Neural cell (in vitro differentiated cells): ENCODE data around the gene BMP2K. TPM values are rescaled to one million over a fixed set of nuclear protein-coding genes. Genes with fewer than 3 reads are reported as not detected.
A peak's percentile ranks its signal among the peaks of the same experiment; 100 is the strongest.

Experiments
- H2AFZ ChIP-seq: fragments of 200-600, 300-800 bp; sonication (generic), shearing (Covaris generic); 2 replicates; pipeline ENCODE4 v1.6.0; 2014; ENCODE audit warnings: low read depth, mild to moderate bottlenecking, antibody characterized with exemption, low read length, moderate library complexity
- H3F3A ChIP-seq: fragments of 200-600 bp; shearing (Covaris generic); 2 replicates; pipeline ENCODE4 v1.6.1; 2016; ENCODE audit warnings: mild to moderate bottlenecking, moderate library complexity, mixed read lengths, antibody characterized with exemption, low read length; ENCODE audit not compliant: insufficient read depth, poor library complexity, severe bottlenecking
- H3K27ac ChIP-seq: fragments of 200-600, 300-800 bp; sonication (generic), shearing (Covaris generic); 2 replicates; pipeline ENCODE4 v1.5.1; 2014; ENCODE audit warnings: mild to moderate bottlenecking, low read length, moderate library complexity
- H3K27me3 ChIP-seq: fragments of 300-800, 200-600 bp; sonication (generic), shearing (Covaris generic); 2 replicates; pipeline ENCODE4 v1.6.0; 2014; ENCODE audit warnings: mild to moderate bottlenecking, low read depth, low read length, moderate library complexity; ENCODE audit not compliant: insufficient read depth
- H3K36me3 ChIP-seq: fragments of 300-800, 200-600 bp; sonication (generic), shearing (Covaris generic); 2 replicates; pipeline ENCODE4 v1.5.1; 2014; ENCODE audit warnings: mild to moderate bottlenecking, antibody characterized with exemption, low read length, moderate library complexity; ENCODE audit not compliant: insufficient read depth
- H3K4me2 ChIP-seq: fragments of 300-800, 200-600 bp; sonication (generic), shearing (Covaris generic); 2 replicates; pipeline ENCODE4 v1.6.0; 2014; ENCODE audit warnings: mild to moderate bottlenecking, low read length
- H3K4me3 ChIP-seq: fragments of 300-800, 200-600 bp; sonication (generic), shearing (Covaris generic); 2 replicates; pipeline ENCODE4 v1.5.1; 2014; ENCODE audit warnings: mild to moderate bottlenecking, low read length, moderate library complexity
- H3K79me2 ChIP-seq: fragments of 200-600 bp; shearing (Covaris generic); replicated peaks from 2 replicates; pipeline ENCODE4 v1.6.0; 2014; ENCODE audit warnings: mild to moderate bottlenecking, low read length, moderate library complexity; ENCODE audit not compliant: insufficient read depth
- H3K9ac ChIP-seq: fragments of 300-800, 200-600 bp; sonication (generic), shearing (Covaris generic); 2 replicates; pipeline ENCODE4 v1.6.1; 2016; ENCODE audit warnings: mild to moderate bottlenecking, low read length, mixed read lengths
- H3K9me2 ChIP-seq: fragments of 200-600 bp; shearing (Covaris generic); 2 replicates; pipeline ENCODE4 v1.6.1; 2016; ENCODE audit warnings: mild to moderate bottlenecking, low read length, mixed read lengths; ENCODE audit not compliant: insufficient read depth
- H3K9me3 ChIP-seq: fragments of 200-600, 300-800 bp; sonication (generic), shearing (Covaris generic); 2 replicates; pipeline ENCODE4 v1.6.1; 2016; ENCODE audit warnings: mild to moderate bottlenecking, mixed run types, low read length, moderate library complexity, mixed read lengths
- H4K20me1 ChIP-seq: fragments of 200-600 bp; shearing (Covaris generic); 2 replicates; pipeline ENCODE4 v1.6.1; 2016; ENCODE audit warnings: mild to moderate bottlenecking, mixed run types; ENCODE audit not compliant: insufficient read depth
- CTCF ChIP-seq: fragments of 450-650 bp; IDR thresholded peaks from 2 replicates; pipeline ENCODE4 v1.5.1; 2014; ENCODE audit warnings: antibody characterized with exemption, mild to moderate bottlenecking, moderate library complexity; ENCODE audit not compliant: poor library complexity, severe bottlenecking
- EP300 ChIP-seq: fragments of 450-650 bp; conservative IDR thresholded peaks from 2 replicates; pipeline ENCODE4 v1.6.1; 2014; ENCODE audit warnings: antibody characterized with exemption, mild to moderate bottlenecking, moderate library complexity; ENCODE audit not compliant: poor library complexity, severe bottlenecking
- EZH2 ChIP-seq: fragments of 200-600, 300-800 bp; shearing (Covaris generic), sonication (generic); IDR thresholded peaks from 2 replicates; pipeline ENCODE4 v1.6.1; 2014; ENCODE audit warnings: antibody characterized with exemption, low read length, borderline replicate concordance, mild to moderate bottlenecking; ENCODE audit not compliant: insufficient read depth, poor library complexity, severe bottlenecking
- MXI1 ChIP-seq: fragments of 450-650 bp; conservative IDR thresholded peaks from 2 replicates; pipeline ENCODE4 v1.6.1; 2014; ENCODE audit warnings: antibody characterized with exemption, mild to moderate bottlenecking; ENCODE audit not compliant: poor library complexity, severe bottlenecking
- POLR2AphosphoS5 ChIP-seq: IDR thresholded peaks from 2 replicates; pipeline ENCODE4 v1.6.1; 2012
- RAD21 ChIP-seq: fragments of 450-650 bp; conservative IDR thresholded peaks from 2 replicates; pipeline ENCODE4 v1.6.1; 2014; ENCODE audit warnings: antibody characterized with exemption, mild to moderate bottlenecking, moderate library complexity
- REST ChIP-seq: IDR thresholded peaks from 2 replicates; pipeline ENCODE4 v1.6.1; 2012; ENCODE audit warnings: borderline replicate concordance
- SMC3 ChIP-seq: fragments of 450-650 bp; conservative IDR thresholded peaks from 2 replicates; pipeline ENCODE4 v1.6.1; 2014; ENCODE audit warnings: antibody characterized with exemption, mild to moderate bottlenecking, moderate library complexity; ENCODE audit not compliant: poor library complexity
- TAF1 ChIP-seq: IDR thresholded peaks from 2 replicates; pipeline ENCODE4 v1.6.1; 2012; ENCODE audit warnings: low read depth
- polyA plus RNA-seq: library from polyadenylated mRNA; depleted of rRNA; stranded (reverse); fragments of >200 nt; gene quantifications from 2 replicates; pipeline ENCODE4 v1.2.3, GENCODE V29; 2014

Gene BMP2K
- polyA plus RNA-seq, 1 donor from 2014 or later, result 14.7 TPM

- Histone ChIP-seq H3K4me3 (no peak overlapping the region), H2AFZ (no peak overlapping the region), H4K20me1 (no peaks in the 10 kb centered on the region), H3K9ac (no peak overlapping the region), H3K4me2 (no peak overlapping the region), H3K27ac (no peak overlapping the region), H3F3A (no peaks in the 10 kb centered on the region), H3K27me3 (no peaks in the 10 kb centered on the region), H3K79me2 (no peaks in the 10 kb centered on the region), H3K36me3 (no peaks in the 10 kb centered on the region), H3K9me2 (no peaks in the 10 kb centered on the region), H3K9me3 (no peaks in the 10 kb centered on the region)
- no peak for TF ChIP-seq REST
- TF ChIP-seq EP300, result no peak
- TF ChIP-seq RAD21, result no peak
- no peak for TF ChIP-seq CTCF
- TF ChIP-seq SMC3, result no peak
- TF ChIP-seq EZH2, result no peak
- TF ChIP-seq TAF1, result no peak
- TF ChIP-seq POLR2AphosphoS5, result no peak
- TF ChIP-seq MXI1, result no peak
Measured at GRCh38 chr4:78949735-78950134, 173.6 kb downstream of the BMP2K start.

GRCh38 chr4:78951862-78952472 lies 175.8 kb downstream of the BMP2K start:
- Histone ChIP-seq H3K9ac (no peak overlapping the region), H3K4me2 (no peak overlapping the region), H4K20me1 (no peaks in the 10 kb centered on the region), H3K4me3 (no peak overlapping the region), H3K9me2 (no peaks in the 10 kb centered on the region), H3K9me3 (no peaks in the 10 kb centered on the region), H3K27ac (no peak overlapping the region), H3K79me2 (no peaks in the 10 kb centered on the region), H3K36me3 (no peaks in the 10 kb centered on the region), H2AFZ (no peak overlapping the region), H3F3A (no peaks in the 10 kb centered on the region), H3K27me3 (no peaks in the 10 kb centered on the region)
- TF ChIP-seq CTCF (peak; percentile 88), SMC3 (peak; percentile 89), REST (no peak), RAD21 (peak; percentile 91)
